ENCODE measurements around the gene SLCO2B1.

The SLCO2B1 gene

GRCh38 chr11:75241036-75241905 is 90.4 kb downstream of the SLCO2B1 start:
- peak overlapping the region; percentile 35 for H3K4me3 ChIP-seq (ENCODE audit: low read depth, low read length)
- in situ Hi-C loops (cut with HindIII; ENCODE audit: low sequenced_read_pairs), result no loop called here
- TF ChIP-seq CTCF (IDR thresholded peaks at IDR 0.05; ENCODE audit: low read depth, low read length), result peak; percentile 65
- DNase-seq (ENCODE audit: low read depth, low spot score), result peak; percentile 76

GRCh38 chr11:75241906-75242644 is 91.2 kb downstream of the SLCO2B1 start:
- in situ Hi-C loops (cut with HindIII; ENCODE audit: low sequenced_read_pairs), result no loop called here
- H3K4me3 ChIP-seq (ENCODE audit: low read depth, low read length), result peak overlapping the region; percentile 35
- no peak for TF ChIP-seq CTCF (IDR thresholded peaks at IDR 0.05; ENCODE audit: low read depth, low read length)
- no peak for DNase-seq (ENCODE audit: low read depth, low spot score)

GRCh38 chr11:75242722-75243600 is 92.1 kb downstream of the SLCO2B1 start:
- in situ Hi-C loops (cut with HindIII; ENCODE audit: low sequenced_read_pairs), result no loop called here
- no peak for DNase-seq (ENCODE audit: low read depth, low spot score)
- H3K4me3 ChIP-seq (ENCODE audit: low read depth, low read length), result no peak overlapping the region
- no peak for TF ChIP-seq CTCF (IDR thresholded peaks at IDR 0.05; ENCODE audit: low read depth, low read length)

GRCh38 chr11:75244052-75244814 is 93.3 kb downstream of the SLCO2B1 start:
- in situ Hi-C loops (cut with HindIII; ENCODE audit: low sequenced_read_pairs), result no loop called here
- no peak overlapping the region for H3K4me3 ChIP-seq (ENCODE audit: low read depth, low read length)
- DNase-seq (ENCODE audit: low read depth, low spot score), result no peak
- no peak for TF ChIP-seq CTCF (IDR thresholded peaks at IDR 0.05; ENCODE audit: low read depth, low read length)

- in situ Hi-C loops (cut with HindIII; ENCODE audit: low sequenced_read_pairs), result no loop called here
- no peak overlapping the region for H3K4me3 ChIP-seq (ENCODE audit: low read depth, low read length)
- no peak for TF ChIP-seq CTCF (IDR thresholded peaks at IDR 0.05; ENCODE audit: low read depth, low read length)
- no peak for DNase-seq (ENCODE audit: low read depth, low spot score)
Measured at GRCh38 chr11:75245356-75246005, 94.6 kb downstream of the SLCO2B1 start.

Measured in astrocyte of the spinal cord (primary cell).